H1 (cell line): ENCODE measurements around the gene TBX6. TPM values are rescaled to one million over a fixed set of nuclear protein-coding genes. Genes with fewer than 3 reads are reported as not detected.

Source experiments
- CTCF ChIA-PET: fragments of 300-600 bp; sonication (Branson Sonifier 250); formaldehyde crosslinking; loops from one replicate; lab custom pipeline; 2021; ENCODE audit not compliant: partially characterized antibody; lab: Charles Lee
- POLR2A ChIA-PET: fragments of 300-600 bp; sonication (Branson Sonifier 250); formaldehyde crosslinking; loops from one replicate; lab custom pipeline; 2021; ENCODE audit warnings: inconsistent platforms; ENCODE audit not compliant: partially characterized antibody; lab: Charles Lee
- DNase-seq, 2 experiments: peaks; one replicate each; pipeline versions ENCODE4 v3.0.0 to v3.0.0-alpha.2; 2010 to 2022; ENCODE audit warnings: low spot score in 2 of 2, low read depth in 1 of 2, mixed read lengths in 1 of 2
- FAIRE-seq: peaks from 2 replicates; lab custom pipeline; 2011; peaks lifted over from hg19 to GRCh38; lab: Jason Lieb, UNC
- H2AFZ ChIP-seq: 2 replicates; pipeline ENCODE4 v1.8.1; 2012; ENCODE audit warnings: low read length, inconsistent platforms
- H2AK5ac ChIP-seq: 2 replicates; pipeline ENCODE4 v1.6.1; 2013; ENCODE audit warnings: low read depth, low read length
- H2BK120ac ChIP-seq: replicated peaks from 2 replicates; pipeline ENCODE3; 2013; ENCODE audit warnings: low read depth, low read length, inconsistent platforms
- H2BK12ac ChIP-seq: 2 replicates; pipeline ENCODE4 v1.6.1; 2013; ENCODE audit warnings: low read depth, low read length
- H2BK15ac ChIP-seq: 2 replicates; pipeline ENCODE4 v1.6.1; 2013; ENCODE audit warnings: low read length
- H2BK20ac ChIP-seq: 2 replicates; pipeline ENCODE4 v1.6.1; 2013; ENCODE audit warnings: low read length
- H2BK5ac ChIP-seq: 2 replicates; pipeline ENCODE4 v1.6.1; 2013; ENCODE audit warnings: low read depth, low read length
- H3K14ac ChIP-seq: 2 replicates; pipeline ENCODE4 v1.6.1; 2013; ENCODE audit warnings: inconsistent platforms; ENCODE audit not compliant: insufficient read length
- H3K18ac ChIP-seq: 2 replicates; pipeline ENCODE4 v1.6.1; 2013; ENCODE audit warnings: low read length; ENCODE audit errors: extremely low read depth
- H3K23ac ChIP-seq: 2 replicates; pipeline ENCODE4 v1.6.1; 2013; ENCODE audit warnings: inconsistent platforms; ENCODE audit not compliant: insufficient read length
- H3K23me2 ChIP-seq: 2 replicates; pipeline ENCODE4 v1.6.1; 2013; ENCODE audit warnings: low read depth, low read length
- H3K27ac ChIP-seq: 2 replicates; pipeline ENCODE4 v1.6.1; 2011; ENCODE audit warnings: low read depth, low read length, inconsistent platforms
- H3K27me3 ChIP-seq, 4 experiments: replicated peaks in 1 of 4; 1 replicate in 1 of 4; 2 replicates in 3 of 4; pipeline versions ENCODE4 v1.6.1 to v1.8.1; 2011 to 2013; ENCODE audit warnings: low read length in 3 of 4, mild to moderate bottlenecking in 3 of 4, inconsistent platforms in 2 of 4, mixed read lengths in 2 of 4, moderate library complexity in 1 of 4; ENCODE audit not compliant: control insufficient read depth in 3 of 4, insufficient read depth in 3 of 4; ENCODE audit errors: extremely low read depth in 1 of 4
- H3K36me3 ChIP-seq, 4 experiments: 2 replicates each; pipeline versions ENCODE4 v1.6.1 to v1.8.1; 2011 to 2013; ENCODE audit warnings: mild to moderate bottlenecking in 4 of 4, low read length in 3 of 4, moderate library complexity in 2 of 4, control low read depth in 1 of 4, inconsistent platforms in 1 of 4; ENCODE audit not compliant: insufficient read depth in 4 of 4, control insufficient read depth in 2 of 4
- H3K4ac ChIP-seq: replicated peaks from 2 replicates; pipeline ENCODE3; 2013; ENCODE audit warnings: low read length, low read depth, mixed read lengths, inconsistent platforms; ENCODE audit not compliant: insufficient read length
- H3K4me1 ChIP-seq, 4 experiments: replicated peaks in 1 of 4; 1 replicate in 1 of 4; 2 replicates in 3 of 4; pipeline versions ENCODE4 v1.6.1 to v1.8.1; 2011 to 2013; ENCODE audit warnings: low read length in 3 of 4, inconsistent platforms in 2 of 4, mixed read lengths in 1 of 4; ENCODE audit not compliant: insufficient read depth in 4 of 4, control insufficient read depth in 3 of 4
- H3K4me2 ChIP-seq, 2 experiments: 2 replicates each; pipeline versions ENCODE4 v1.6.1 to v1.8.1; 2011 to 2013; ENCODE audit warnings: low read depth in 2 of 2, low read length in 2 of 2, control low read depth in 1 of 2, inconsistent platforms in 1 of 2, mild to moderate bottlenecking in 1 of 2; ENCODE audit not compliant: insufficient read depth in 1 of 2
- H3K4me3 ChIP-seq, 4 experiments: fragments of 200-600, 300-600 bp in 1 of 4; sonication (generic), shearing (Covaris generic), sonication (Bioruptor Twin) in 1 of 4; 2 replicates each; pipeline versions ENCODE4 v1.5.1 to v1.8.1; 2011 to 2016; ENCODE audit warnings: low read length in 4 of 4, low read depth in 3 of 4, control low read depth in 2 of 4, inconsistent platforms in 2 of 4, mild to moderate bottlenecking in 2 of 4, mixed read lengths in 1 of 4, moderate library complexity in 1 of 4; ENCODE audit not compliant: insufficient read depth in 2 of 4; ENCODE audit errors: extremely low read depth in 1 of 4
- H3K56ac ChIP-seq: replicated peaks from 2 replicates; pipeline ENCODE3; 2013; ENCODE audit warnings: low read depth, mild to moderate bottlenecking, mixed read lengths, low read length, inconsistent platforms; ENCODE audit not compliant: insufficient read length
- H3K79me1 ChIP-seq: 2 replicates; pipeline ENCODE4 v1.6.1; 2013; ENCODE audit warnings: low read depth, low read length, control low read depth
- H3K79me2 ChIP-seq, 2 experiments: 2 replicates each; pipeline versions ENCODE4 v1.6.1 to v1.8.1; 2012 to 2013; ENCODE audit warnings: low read length in 2 of 2, mild to moderate bottlenecking in 2 of 2, inconsistent platforms in 1 of 2; ENCODE audit not compliant: insufficient read depth in 2 of 2, control insufficient read depth in 1 of 2
- H3K9ac ChIP-seq, 4 experiments: replicated peaks in 1 of 4; 1 replicate in 1 of 4; 2 replicates in 3 of 4; pipeline versions ENCODE4 v1.6.1 to v1.8.1; 2011 to 2013; ENCODE audit warnings: low read depth in 3 of 4, low read length in 3 of 4, control low read depth in 2 of 4, mild to moderate bottlenecking in 2 of 4, moderate library complexity in 2 of 4, inconsistent platforms in 1 of 4; ENCODE audit errors: extremely low read depth in 1 of 4
- H3K9me3 ChIP-seq, 2 experiments: 2 replicates each; pipeline versions ENCODE4 v1.6.1 to v1.8.1; 2012 to 2013; ENCODE audit warnings: mild to moderate bottlenecking in 2 of 2, moderate library complexity in 2 of 2, control low read depth in 1 of 2, inconsistent platforms in 1 of 2, low read depth in 1 of 2, low read length in 1 of 2, mixed read lengths in 1 of 2; ENCODE audit not compliant: insufficient read depth in 2 of 2
- H4K20me1 ChIP-seq, 2 experiments: replicated peaks in 1 of 2; 2 replicates each; pipeline versions ENCODE3 to v1.8.1; 2011 to 2013; ENCODE audit warnings: inconsistent platforms in 2 of 2, low read length in 2 of 2, mild to moderate bottlenecking in 1 of 2; ENCODE audit not compliant: insufficient read depth in 2 of 2, control insufficient read depth in 1 of 2
- H4K5ac ChIP-seq: 2 replicates; pipeline ENCODE4 v1.6.1; 2013; ENCODE audit warnings: low read length, low read depth, mixed read lengths, inconsistent platforms; ENCODE audit not compliant: insufficient read length
- H4K8ac ChIP-seq: 2 replicates; pipeline ENCODE4 v1.8.0; 2013; ENCODE audit warnings: mild to moderate bottlenecking, moderate library complexity, low read length, inconsistent platforms; ENCODE audit not compliant: insufficient read depth; ENCODE audit errors: extremely low read depth
- H4K91ac ChIP-seq: replicated peaks from 2 replicates; pipeline ENCODE3; 2013; ENCODE audit warnings: low read length, mixed read lengths, inconsistent platforms; ENCODE audit not compliant: insufficient read length
- E2F6 ChIP-seq: IDR thresholded peaks from 2 replicates; pipeline ENCODE4 v1.6.1; 2012; ENCODE audit warnings: inconsistent platforms
- HDAC6 ChIP-seq: IDR thresholded peaks from one replicate; pipeline ENCODE4 v1.7.1; 2012; ENCODE audit warnings: low read depth, mild to moderate bottlenecking, inconsistent platforms, low read length, moderate library complexity
- RFX5 ChIP-seq: IDR thresholded peaks from 2 replicates; pipeline ENCODE4 v1.6.1; 2011; ENCODE audit warnings: low read depth, low read length, improper control_type of control experiment, borderline replicate concordance
- RXRA ChIP-seq: IDR thresholded peaks from 2 replicates; pipeline ENCODE4 v1.6.1; 2011; ENCODE audit warnings: low read depth, mild to moderate bottlenecking, low read length, moderate library complexity; ENCODE audit not compliant: insufficient read depth
- WGBS, 2 experiments: shearing (Covaris generic) in 1 of 2; methylation state at CpG; one replicate each; pipeline versions ENCODE4 v1.1.6 to v1.1.7; 2013 to 2015; ENCODE audit warnings: low lambda C conversion rate in 2 of 2, mixed read lengths in 2 of 2, inconsistent platforms in 1 of 2, low coverage in 1 of 2, missing lambda C conversion rate in 1 of 2; ENCODE audit not compliant: insufficient replicate concordance in 2 of 2, insufficient coverage in 1 of 2, insufficient read length in 1 of 2; ENCODE audit errors: extremely low coverage in 1 of 2, missing lambda C conversion rate in 1 of 2; 5-methylcytosine and 5-hydroxymethylcytosine counted together
- polyA plus RNA-seq, 7 experiments: library from polyadenylated mRNA; depleted of rRNA in 3 of 7; stranded (reverse) in 5 of 7; unstranded in 2 of 7; fragments of >200 nt in 5 of 7; fragments of 200-250 nt in 2 of 7; gene quantifications; 1 replicate in 5 of 7; 2 replicates in 1 of 7; 4 replicates in 1 of 7; pipeline versions ENCODE4 v1.2.1 to v1.2.3, GENCODE V29; 2011 to 2013; ENCODE audit warnings: missing spikeins in 2 of 7, mixed read lengths in 2 of 7
- total RNA-seq: library from RNA; stranded (reverse); fragmentation: NEBNext Ultra II Directional; extraction: Animal tissue kit (Norgen Biotek cat#: 25700); gene quantifications from 2 replicates; pipeline ENCODE4 v1.2.1, GENCODE V29; 2021

The TBX6 gene
- total and polyA plus RNA-seq, 2 of the 8 experiments (the other 6 are each of a cell fraction or from before 2014, with no cell fraction given): 2.2 to 2.8 TPM

GRCh38 chr16:30131869-30132475 is 40.2 kb upstream of the TBX6 start:
- H2AFZ ChIP-seq: no peak overlapping the region
- H4K8ac ChIP-seq: no peak overlapping the region
- DNase-seq (no peak), FAIRE-seq (no peak)
- WGBS, 2 experiments: 87% methylated on average over 4 of the region's 4 CpGs; no CpG with 5 or more reads in 1 of the 2 experiments
- CTCF ChIA-PET: no interaction called here
- no peak overlapping the region for H4K91ac ChIP-seq
- H3K36me3 ChIP-seq: no peaks in the 10 kb centered on the region
- no peak overlapping the region for H3K23ac ChIP-seq
- H3K18ac ChIP-seq: no peak overlapping the region
- no peak overlapping the region for H2BK12ac ChIP-seq
- POLR2A ChIA-PET: interaction anchor here (0.7 kb wide), 1 partner anchor 11 kb away, joined by 3 read pairs; no protein-coding TSS in a partner anchor
- H3K27ac ChIP-seq: no peak overlapping the region
- H3K79me1 ChIP-seq: no peaks in the 10 kb centered on the region
- H2AK5ac ChIP-seq: no peak overlapping the region
- H3K9me3 ChIP-seq: no peaks in the 10 kb centered on the region
- H3K4me2 ChIP-seq: no peak overlapping the region
- no peak overlapping the region for H3K4ac ChIP-seq
- no peaks in the 10 kb centered on the region for H4K20me1 ChIP-seq
- no peak overlapping the region for H3K56ac ChIP-seq
- no peaks in the 10 kb centered on the region for H3K79me2 ChIP-seq
- no peak overlapping the region for H2BK120ac ChIP-seq
- no peaks in the 10 kb centered on the region for H3K4me1 ChIP-seq
- H3K9ac ChIP-seq: no peak overlapping the region; a peak in 1 of 7 replicates
- H2BK15ac ChIP-seq: no peak overlapping the region
- H2BK20ac ChIP-seq: no peak overlapping the region
- H2BK5ac ChIP-seq: no peak overlapping the region
- no peak overlapping the region for H3K14ac ChIP-seq
- no peak overlapping the region for H3K4me3 ChIP-seq
- H3K23me2 ChIP-seq: no peaks in the 10 kb centered on the region
- H3K27me3 ChIP-seq: no peaks in the 10 kb centered on the region; a peak in 2 of 7 replicates
- no peak overlapping the region for H4K5ac ChIP-seq
- TF ChIP-seq E2F6 (no peak), HDAC6 (no peak), RFX5 (no peak), RXRA (no peak)
